IMR-90 (cell line): ENCODE results near the gene OR7D4.

Experiments used
- CEBPB ChIP-seq: IDR thresholded peaks from 2 replicates; pipeline ENCODE4 v1.6.1; 2012; ENCODE audit warnings: low read depth, low read length, improper control_type of control experiment
- CTCF ChIP-seq: conservative IDR thresholded peaks from 2 replicates; pipeline ENCODE4 v1.5.1; 2012; ENCODE audit warnings: mild to moderate bottlenecking, low read depth, low read length, improper control_type of control experiment
- POLR2A ChIP-seq: IDR thresholded peaks from 2 replicates; pipeline ENCODE4 v1.6.1; 2012; ENCODE audit warnings: mild to moderate bottlenecking, low read depth, low read length
- RAD21 ChIP-seq: IDR thresholded peaks from 2 replicates; pipeline ENCODE4 v1.6.1; 2012; ENCODE audit warnings: low read length, improper control_type of control experiment
- TF ChIP-seq, protein P1 (sequence below): fragments of 150-350 bp; IDR thresholded peaks from 2 replicates; pipeline ENCODE4 v1.6.1; 2017; ENCODE audit warnings: mild to moderate bottlenecking, antibody characterized with exemption, low read length, low read depth

DNA sequence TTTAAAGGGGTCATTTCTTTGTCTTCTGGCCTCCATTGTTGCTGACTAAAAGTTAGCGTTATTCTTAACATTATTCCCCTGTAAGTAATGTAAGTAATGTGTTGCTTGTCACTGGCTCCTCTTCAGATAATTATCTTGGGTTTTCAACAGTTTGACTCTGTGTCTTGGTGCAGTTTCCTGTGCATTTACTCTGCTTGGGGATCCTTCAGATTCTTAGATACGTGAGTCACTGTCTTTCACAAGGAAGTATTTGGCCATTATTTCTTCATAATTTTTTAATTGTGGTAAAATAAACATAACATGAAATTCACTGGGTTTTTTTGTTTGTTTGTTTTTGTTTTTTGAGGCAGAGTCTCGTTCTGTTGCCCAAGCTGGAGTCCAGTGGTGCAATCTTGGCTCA lies 54.1 kb downstream of the OR7D4 start:
- TF ChIP-seq CTCF (no peak), RAD21 (no peak), POLR2A (no peak), CEBPB (no peak)
- TF ChIP-seq, protein P1, sequence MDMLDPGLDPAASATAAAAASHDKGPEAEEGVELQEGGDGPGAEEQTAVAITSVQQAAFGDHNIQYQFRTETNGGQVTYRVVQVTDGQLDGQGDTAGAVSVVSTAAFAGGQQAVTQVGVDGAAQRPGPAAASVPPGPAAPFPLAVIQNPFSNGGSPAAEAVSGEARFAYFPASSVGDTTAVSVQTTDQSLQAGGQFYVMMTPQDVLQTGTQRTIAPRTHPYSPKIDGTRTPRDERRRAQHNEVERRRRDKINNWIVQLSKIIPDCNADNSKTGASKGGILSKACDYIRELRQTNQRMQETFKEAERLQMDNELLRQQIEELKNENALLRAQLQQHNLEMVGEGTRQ, result no peak
